Heart left ventricle (tissue), 13 donors: Measurements from ENCODE around the gene STX12.

Experiments used
- CTCF ChIP-seq, 12 donors: fragments of 200-600 bp; sonication (generic) in 4 of 12; IDR thresholded peaks; one replicate each; pipeline versions ENCODE4 v1.5.0 to v1.8.0; 2018 to 2022; ENCODE audit warnings: antibody characterized with exemption in 12 of 12, mild to moderate bottlenecking in 5 of 12
- POLR2A ChIP-seq, 2 donors: fragments of 450-650 bp; IDR thresholded peaks; one replicate each; pipeline ENCODE4 v1.6.1; 2017; ENCODE audit warnings: antibody characterized with exemption in 2 of 2, mild to moderate bottlenecking in 2 of 2, moderate library complexity in 2 of 2
- donor health status: ischemic (EF 13 %, LVEDD 7.1; RV severe dilation, severe dysfunction).
- donor health status: DM: no; HTN: yes; CAD: no.
- donor health status: DM: no; HTN: no; CAD: no.
- donor health status: ischemic (EF 25% LVEDD 6.9; RV normal size, moderate dysfunction).
- donor health status: ischemic (EF 25% LVEDD 5.7; RV mildly dilated, moderate dysfunction).
- donor health status: ischemic (EF 35%, LVEDD 5.7; RV mildly dilated, moderate dysfunction).
- donor health status: nonischemic (EF 11% LVEDD 7.7; RV severe dilation, severe dysfunction).
- donor health status: DM: yes; HTN: yes; CAD: no.
- donor health status: PGD.
- donor health status: ischemic (EF 29% LVEDD 5.4; RV normal size, mild dysfunction).
- donor health status: nonischemic (EF 23%, LVEDD 6.1; RV moderate dilation, normal function).

- TF ChIP-seq CTCF (IDR thresholded peaks at IDR 0.05) (no peak), POLR2A (IDR thresholded peaks at IDR 0.05) (no peak)
Measured at GRCh38 chr1:27741121-27741520, 31.9 kb upstream of the STX12 start.
